HL-60/S4 treated with retinoic acid at 250 ng/mL for 4 days and 3 days (cell line): ENCODE measurements around the gene FASN.

Source experiments
- in situ Hi-C: fragments of 300-500 bp; cut with MboI; formaldehyde crosslinking; loops from 2 replicates; pipeline ENCODE4 v1.7.0; 2022; ENCODE audit warnings: low sequenced_read_pairs

FASN gene

GRCh38 chr17:82078433-82078832, 19.6 kb downstream of the FASN start:
- in situ Hi-C loops = no loop called here

- in situ Hi-C loops = no loop called here
These were observed 20.2 kb downstream of the FASN start for GRCh38 chr17:82077617-82078358.

GRCh38 chr17:82076785-82077591, 21.0 kb downstream of the FASN start:
- in situ Hi-C loops = no loop called here

GRCh38 chr17:82076018-82076784, 21.8 kb downstream of the FASN start:
- in situ Hi-C loops = no loop called here

GRCh38 chr17:82073446-82073845, 24.6 kb downstream of the FASN start:
- in situ Hi-C loops = no loop called here

- in situ Hi-C loops = no loop called here
These were observed 25.2 kb downstream of the FASN start for GRCh38 chr17:82072827-82073226.

GRCh38 chr17:82070611-82071010, 27.4 kb downstream of the FASN start:
- in situ Hi-C loops = no loop called here

- in situ Hi-C loops = no loop called here
These were observed 32.3 kb downstream of the FASN start, which contains the start of gene DUS1L for GRCh38 chr17:82065638-82066303. Gene DUS1L (minus strand): TSS chr17:82065804. CDS start chr17:82065059, 745 bp downstream.

- in situ Hi-C loops = no loop called here
These were observed 32.8 kb downstream of the FASN start for GRCh38 chr17:82065193-82065637.

- in situ Hi-C loops = no loop called here
These were observed 33.4 kb downstream of the FASN start for GRCh38 chr17:82064433-82065192.

- in situ Hi-C loops = no loop called here
These were observed 34.3 kb downstream of the FASN start for GRCh38 chr17:82063424-82064415.

GRCh38 chr17:82062984-82063368, 35.1 kb downstream of the FASN start:
- in situ Hi-C loops = no loop called here

- in situ Hi-C loops = no loop called here
These were observed 35.7 kb downstream of the FASN start for GRCh38 chr17:82062076-82062983.

- in situ Hi-C loops = no loop called here
These were observed 36.8 kb downstream of the FASN start for GRCh38 chr17:82061047-82061925.

GRCh38 chr17:82060614-82061013, 37.4 kb downstream of the FASN start:
- in situ Hi-C loops = no loop called here

- in situ Hi-C loops = no loop called here
These were observed 38.0 kb downstream of the FASN start for GRCh38 chr17:82060001-82060380.
